ENCODE measurements around the gene CDH15. TPM values are rescaled to one million over a fixed set of nuclear protein-coding genes. Genes with fewer than 3 reads are reported as not detected.

CDH15 gene
- total and polyA plus RNA-seq, 11 donors, result 0.16 to 0.32 (median 0.18) TPM; not detected in 8

DNA sequence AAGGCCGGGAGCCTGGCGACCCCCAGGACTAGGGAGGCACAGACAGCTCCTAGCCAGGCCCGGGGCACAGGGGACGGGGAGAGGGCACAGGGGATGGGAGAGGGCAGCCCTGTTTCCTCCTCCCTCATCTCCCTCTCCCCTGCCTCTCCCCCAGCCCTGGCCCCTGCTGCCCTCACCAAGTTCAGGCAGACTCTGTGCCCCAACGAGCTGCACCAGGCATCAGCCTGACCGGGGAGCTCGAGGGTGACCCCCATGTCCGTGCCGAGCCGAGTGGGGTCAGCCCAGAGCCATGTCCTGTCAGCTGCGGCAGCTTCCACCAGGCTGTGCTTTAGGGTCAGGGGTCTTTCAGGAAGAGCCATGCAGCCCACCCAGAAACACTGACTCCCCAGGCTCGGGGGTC lies 6.0 kb downstream of the CDH15 start:
- no peaks in the 10 kb centered on the region for H3K4me1 ChIP-seq
- no peaks in the 10 kb centered on the region for H3K9me3 ChIP-seq
- ATAC-seq (no peak), DNase-seq (no peak)
- no peak overlapping the region for H3K4me3 ChIP-seq
- intact Hi-C loops (cut with DNase I), result no loop called here
- H3K27me3 ChIP-seq, result peaks cover 0 to 47% (median 6%) of the 10 kb centered on the region in 9 donors
- H3K36me3 ChIP-seq, result no peaks in the 10 kb centered on the region
- WGBS, 4 donors, result 70 to 83% (median 76%) methylated on average over 4 to 12 of the region's 12 CpGs
- TF ChIP-seq, protein P1, sequence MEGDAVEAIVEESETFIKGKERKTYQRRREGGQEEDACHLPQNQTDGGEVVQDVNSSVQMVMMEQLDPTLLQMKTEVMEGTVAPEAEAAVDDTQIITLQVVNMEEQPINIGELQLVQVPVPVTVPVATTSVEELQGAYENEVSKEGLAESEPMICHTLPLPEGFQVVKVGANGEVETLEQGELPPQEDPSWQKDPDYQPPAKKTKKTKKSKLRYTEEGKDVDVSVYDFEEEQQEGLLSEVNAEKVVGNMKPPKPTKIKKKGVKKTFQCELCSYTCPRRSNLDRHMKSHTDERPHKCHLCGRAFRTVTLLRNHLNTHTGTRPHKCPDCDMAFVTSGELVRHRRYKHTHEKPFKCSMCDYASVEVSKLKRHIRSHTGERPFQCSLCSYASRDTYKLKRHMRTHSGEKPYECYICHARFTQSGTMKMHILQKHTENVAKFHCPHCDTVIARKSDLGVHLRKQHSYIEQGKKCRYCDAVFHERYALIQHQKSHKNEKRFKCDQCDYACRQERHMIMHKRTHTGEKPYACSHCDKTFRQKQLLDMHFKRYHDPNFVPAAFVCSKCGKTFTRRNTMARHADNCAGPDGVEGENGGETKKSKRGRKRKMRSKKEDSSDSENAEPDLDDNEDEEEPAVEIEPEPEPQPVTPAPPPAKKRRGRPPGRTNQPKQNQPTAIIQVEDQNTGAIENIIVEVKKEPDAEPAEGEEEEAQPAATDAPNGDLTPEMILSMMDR (IDR thresholded peaks at IDR 0.05), result no peak
- TF ChIP-seq POLR2A (IDR thresholded peaks at IDR 0.05), result no peak
- H3K27ac ChIP-seq, result no peak overlapping the region

DNA sequence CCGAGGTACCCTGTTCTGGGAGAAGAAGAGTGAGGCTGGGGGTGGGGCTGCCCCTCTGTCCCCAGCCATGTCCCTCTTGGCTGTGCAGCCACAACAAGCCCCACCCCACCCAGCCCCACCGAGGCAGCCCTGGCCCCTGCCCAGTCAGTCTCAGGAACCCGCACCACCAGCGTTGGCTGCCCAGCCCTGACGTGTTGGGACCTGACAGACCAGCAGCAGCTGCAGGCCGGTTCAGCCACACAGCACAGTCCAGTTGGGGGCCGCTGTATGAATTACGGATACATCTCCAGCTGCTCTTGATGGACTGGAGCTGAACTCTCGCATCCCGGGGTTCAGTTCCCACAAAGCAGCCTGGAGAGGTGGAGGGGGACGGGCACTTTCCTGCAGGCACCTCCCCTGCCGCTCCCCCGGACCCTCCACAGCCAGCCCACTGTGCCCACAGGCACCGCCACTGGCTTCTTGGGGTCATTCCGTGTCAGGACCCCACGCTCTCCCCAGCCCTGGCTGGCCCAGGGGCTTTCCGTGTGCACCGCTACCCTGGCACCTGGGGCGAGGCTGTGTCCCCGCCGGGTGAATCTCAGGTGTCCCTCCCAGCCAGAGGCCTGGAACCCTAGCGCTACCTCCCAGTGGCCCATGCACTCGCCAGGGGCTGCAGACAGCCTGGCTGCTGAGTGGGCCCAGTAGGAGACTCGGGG lies 7.1 kb downstream of the CDH15 start:
- Histone ChIP-seq H3K27me3 (peaks cover 0 to 47% (median 4%) of the 10 kb centered on the region in 9 donors), H3K4me3 (no peak overlapping the region), H3K4me1 (no peaks in the 10 kb centered on the region), H3K36me3 (no peaks in the 10 kb centered on the region), H3K27ac (no peak overlapping the region), H3K9me3 (no peaks in the 10 kb centered on the region)
- TF ChIP-seq, protein P1 (IDR thresholded peaks at IDR 0.05), result no peak
- TF ChIP-seq POLR2A (IDR thresholded peaks at IDR 0.05), result no peak
- DNase-seq (no peak), ATAC-seq (no peak)
- intact Hi-C loops (cut with DNase I), result no loop called here
- WGBS, 4 donors, result 79 to 84% (median 80%) methylated on average over 15 to 24 of the region's 24 CpGs

DNA sequence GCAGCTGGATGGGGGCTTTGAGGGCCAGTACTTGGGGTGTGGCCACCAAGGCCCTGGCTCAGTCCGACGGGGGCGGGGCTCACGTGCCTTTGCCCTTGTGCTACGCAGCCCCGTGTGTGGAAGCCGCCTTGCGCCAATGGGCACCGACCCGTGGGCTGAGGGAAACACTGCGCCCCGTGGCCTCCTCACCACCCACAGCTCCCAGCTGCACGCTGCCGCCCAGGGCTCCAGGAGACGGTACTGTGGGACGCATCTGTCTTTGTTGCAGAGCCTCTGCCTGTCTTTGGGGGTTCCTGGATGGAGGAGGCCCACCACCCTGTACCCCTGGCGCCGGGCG lies 7.6 kb downstream of the CDH15 start:
- H3K27ac ChIP-seq, result no peak overlapping the region
- ATAC-seq (no peak), DNase-seq (no peak)
- no peak for TF ChIP-seq POLR2A (IDR thresholded peaks at IDR 0.05)
- TF ChIP-seq, protein P1 (IDR thresholded peaks at IDR 0.05), result no peak
- no peaks in the 10 kb centered on the region for H3K4me1 ChIP-seq
- no peaks in the 10 kb centered on the region for H3K9me3 ChIP-seq
- intact Hi-C loops (cut with DNase I), result no loop called here
- WGBS, 4 donors, result 77 to 96% (median 87%) methylated on average over 7 to 19 of the region's 19 CpGs
- H3K27me3 ChIP-seq, result peaks cover 0 to 47% (median 4%) of the 10 kb centered on the region in 9 donors
- H3K36me3 ChIP-seq, result no peaks in the 10 kb centered on the region
- no peak overlapping the region for H3K4me3 ChIP-seq

DNA sequence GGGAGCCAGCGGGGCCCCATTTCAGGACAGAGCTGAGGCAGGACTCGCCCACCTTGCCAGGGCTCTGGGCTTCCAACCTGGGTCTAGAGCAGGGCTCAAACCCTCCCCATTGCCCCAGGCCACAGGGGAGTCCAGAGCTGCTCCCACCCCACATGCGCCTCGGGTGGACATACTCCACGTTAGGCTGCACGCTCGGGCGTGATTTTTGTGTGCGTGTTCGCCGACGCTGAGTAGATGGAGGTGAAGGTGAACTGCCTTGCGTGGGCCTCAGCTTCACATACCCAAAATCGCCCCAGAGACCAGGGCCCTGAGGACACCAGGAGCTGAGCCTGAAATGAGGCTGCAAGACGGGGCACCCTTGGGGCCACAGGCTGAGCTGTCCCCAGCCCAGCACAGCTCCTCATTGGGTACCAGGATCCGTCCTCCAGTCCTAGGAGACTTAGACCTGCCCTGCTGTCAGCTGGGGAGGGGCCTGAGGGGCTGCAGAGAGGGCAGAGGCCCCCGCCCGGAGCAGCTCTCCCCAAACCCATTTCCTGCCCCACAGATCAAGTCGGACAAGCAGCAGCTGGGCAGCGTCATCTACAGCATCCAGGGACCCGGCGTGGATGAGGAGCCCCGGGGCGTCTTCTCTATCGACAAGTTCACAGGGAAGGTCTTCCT lies 8.2 kb downstream of the CDH15 start:
- intact Hi-C loops (cut with DNase I), result no loop called here
- Histone ChIP-seq H3K36me3 (no peaks in the 10 kb centered on the region), H3K9me3 (no peaks in the 10 kb centered on the region), H3K4me3 (no peak overlapping the region), H3K27me3 (peaks cover 0 to 47% (median 4%) of the 10 kb centered on the region in 9 donors), H3K27ac (no peak overlapping the region), H3K4me1 (no peaks in the 10 kb centered on the region)
- no peak for DNase-seq
- WGBS, 4 donors, result 76 to 82% (median 78%) methylated on average over 9 to 25 of the region's 25 CpGs
- TF ChIP-seq, protein P1 (IDR thresholded peaks at IDR 0.05), result no peak
- TF ChIP-seq POLR2A (IDR thresholded peaks at IDR 0.05), result no peak
- no peak for ATAC-seq

Data from heart left ventricle (tissue), 16 donors.